ENCODE data around the gene SAMHD1. TPM values are rescaled to one million over a fixed set of nuclear protein-coding genes. Genes with fewer than 3 reads are reported as not detected.
"Not testable (repeated sequence)": the region's sequence is repeated elsewhere in the genome, so short reads cannot be mapped to it uniquely, and the experiment has no call there.

SAMHD1 gene
- total and polyA plus RNA-seq, 2 donors (not counting 1 experiment from before 2014, with no cell fraction given): 25.9 to 47.2 TPM

DNA sequence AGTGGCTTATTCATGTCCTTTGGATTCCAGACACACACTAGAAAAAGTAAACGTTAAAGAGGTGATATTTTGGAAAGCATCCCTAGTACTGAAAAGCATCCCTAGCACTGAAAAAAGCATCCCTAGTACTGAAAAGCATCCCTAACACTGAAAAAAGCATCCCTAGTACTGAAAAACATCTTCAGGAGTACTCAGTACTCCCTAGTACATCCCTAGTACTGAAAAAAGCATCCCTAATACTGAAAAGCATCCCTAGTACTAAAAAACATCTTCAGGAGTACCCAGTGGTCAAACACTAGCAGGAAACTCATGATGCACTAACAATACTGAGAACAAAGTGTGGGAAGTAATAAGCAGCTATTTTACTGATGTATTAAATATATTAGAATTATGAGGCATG, 45.6 kb upstream of the SAMHD1 start:
- H3K27ac ChIP-seq (ENCODE audit: insufficient read depth, low read length): no peak overlapping the region
- no peaks in the 10 kb centered on the region for H3K27me3 ChIP-seq (ENCODE audit: control insufficient read depth, insufficient read depth, low read length)
- no peaks in the 10 kb centered on the region for H3K79me2 ChIP-seq (ENCODE audit: control insufficient read depth, insufficient read depth, low read length)
- H3K9ac ChIP-seq (ENCODE audit: insufficient read depth, low read length): no peak overlapping the region
- no peak overlapping the region for H3K4me3 ChIP-seq (replicated peaks in 1 of 4; ENCODE audit: control extremely low read depth in 1 of 4, insufficient read depth in 1 of 4, low read depth in 3 of 4, low read length in 4 of 4)
- no peak overlapping the region for H2AFZ ChIP-seq (ENCODE audit: low read length)
- no peaks in the 10 kb centered on the region for H3K9me3 ChIP-seq (ENCODE audit: control insufficient read depth, insufficient read depth, low read depth, low read length)
- H4K20me1 ChIP-seq (ENCODE audit: control insufficient read depth, extremely low read depth, insufficient read depth, low read length): no peaks in the 10 kb centered on the region
- no peak overlapping the region for H3K4me2 ChIP-seq (ENCODE audit: extremely low read depth, insufficient read depth, low read length)
- H3K36me3 ChIP-seq (ENCODE audit: control insufficient read depth, insufficient read depth, low read length): no peaks in the 10 kb centered on the region
- TF ChIP-seq EZH2 (IDR thresholded peaks at IDR 0.05; ENCODE audit: low read length, missing control alignments): no peak
- TF ChIP-seq, protein P1, sequence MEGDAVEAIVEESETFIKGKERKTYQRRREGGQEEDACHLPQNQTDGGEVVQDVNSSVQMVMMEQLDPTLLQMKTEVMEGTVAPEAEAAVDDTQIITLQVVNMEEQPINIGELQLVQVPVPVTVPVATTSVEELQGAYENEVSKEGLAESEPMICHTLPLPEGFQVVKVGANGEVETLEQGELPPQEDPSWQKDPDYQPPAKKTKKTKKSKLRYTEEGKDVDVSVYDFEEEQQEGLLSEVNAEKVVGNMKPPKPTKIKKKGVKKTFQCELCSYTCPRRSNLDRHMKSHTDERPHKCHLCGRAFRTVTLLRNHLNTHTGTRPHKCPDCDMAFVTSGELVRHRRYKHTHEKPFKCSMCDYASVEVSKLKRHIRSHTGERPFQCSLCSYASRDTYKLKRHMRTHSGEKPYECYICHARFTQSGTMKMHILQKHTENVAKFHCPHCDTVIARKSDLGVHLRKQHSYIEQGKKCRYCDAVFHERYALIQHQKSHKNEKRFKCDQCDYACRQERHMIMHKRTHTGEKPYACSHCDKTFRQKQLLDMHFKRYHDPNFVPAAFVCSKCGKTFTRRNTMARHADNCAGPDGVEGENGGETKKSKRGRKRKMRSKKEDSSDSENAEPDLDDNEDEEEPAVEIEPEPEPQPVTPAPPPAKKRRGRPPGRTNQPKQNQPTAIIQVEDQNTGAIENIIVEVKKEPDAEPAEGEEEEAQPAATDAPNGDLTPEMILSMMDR (conservative IDR thresholded peaks at IDR 0.05 in 1 of 2, IDR thresholded peaks at IDR 0.05 in 1 of 2; ENCODE audit: low read depth in 1 of 2, low read length in 2 of 2): no peak
- H3K4me1 ChIP-seq (ENCODE audit: control insufficient read depth, extremely low read depth, insufficient read depth, low read length): no peaks in the 10 kb centered on the region
- DNase-seq (ENCODE audit: low read depth in 2 of 2): no peak

DNA sequence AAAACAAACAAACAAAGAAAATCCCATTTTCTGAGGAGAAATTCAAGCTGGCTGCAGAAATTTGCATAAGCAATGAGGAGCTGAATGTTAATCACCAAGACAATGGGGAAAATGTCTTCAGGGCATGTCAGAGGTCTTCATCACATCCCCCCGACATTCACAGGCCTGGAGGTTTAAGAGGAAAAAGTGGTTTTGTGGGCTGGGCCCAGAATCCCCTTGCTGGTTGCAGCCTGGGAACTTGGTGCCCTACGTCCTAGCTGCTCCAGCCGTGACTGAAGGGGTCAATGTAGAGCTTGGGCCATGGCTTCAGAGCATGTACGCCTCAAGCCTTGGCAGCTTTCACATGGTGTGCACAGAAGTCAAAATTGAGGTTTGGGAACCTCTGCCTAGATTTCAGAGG, 42.7 kb upstream of the SAMHD1 start:
- DNase-seq (ENCODE audit: low read depth in 2 of 2); H3K36me3 ChIP-seq (ENCODE audit: control insufficient read depth, insufficient read depth, low read length); H3K4me2 ChIP-seq (ENCODE audit: extremely low read depth, insufficient read depth, low read length); H3K9ac ChIP-seq (ENCODE audit: insufficient read depth, low read length); H3K9me3 ChIP-seq (ENCODE audit: control insufficient read depth, insufficient read depth, low read depth, low read length); H3K4me3 ChIP-seq (replicated peaks in 1 of 4; ENCODE audit: control extremely low read depth in 1 of 4, insufficient read depth in 1 of 4, low read depth in 3 of 4, low read length in 4 of 4); H2AFZ ChIP-seq (ENCODE audit: low read length); H3K27me3 ChIP-seq (ENCODE audit: control insufficient read depth, insufficient read depth, low read length); H3K27ac ChIP-seq (ENCODE audit: insufficient read depth, low read length); H3K4me1 ChIP-seq (ENCODE audit: control insufficient read depth, extremely low read depth, insufficient read depth, low read length); H3K79me2 ChIP-seq (ENCODE audit: control insufficient read depth, insufficient read depth, low read length); H4K20me1 ChIP-seq (ENCODE audit: control insufficient read depth, extremely low read depth, insufficient read depth, low read length): not testable (repeated sequence)

DNA sequence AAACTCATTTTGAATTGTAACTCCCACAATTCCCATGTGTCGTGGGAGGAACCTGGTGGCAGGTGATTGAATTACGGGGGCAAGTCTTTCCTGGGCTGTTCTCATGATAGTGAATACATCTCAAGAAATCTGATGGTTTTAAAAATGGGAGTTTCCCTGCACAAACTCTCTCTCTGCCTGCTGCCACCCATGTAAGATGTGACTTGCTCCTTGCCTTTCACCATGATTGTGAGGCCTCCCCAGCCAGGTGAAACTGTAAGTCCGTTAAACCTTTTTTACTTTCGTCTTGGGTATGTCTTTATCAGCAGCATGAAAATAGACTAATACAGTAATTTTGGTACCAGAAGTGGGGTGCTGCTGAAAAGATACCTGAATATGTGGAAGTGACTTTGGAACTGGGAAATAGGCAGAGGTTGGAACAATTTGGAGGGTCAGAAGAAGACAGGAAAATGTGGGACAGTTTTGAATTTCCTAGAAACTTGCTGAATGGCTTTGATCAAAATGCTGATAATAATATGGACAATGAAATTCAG, 41.4 kb upstream of the SAMHD1 start:
- Histone ChIP-seq H3K4me1 (ENCODE audit: control insufficient read depth, extremely low read depth, insufficient read depth, low read length) (no peaks in the 10 kb centered on the region), H2AFZ (ENCODE audit: low read length) (no peak overlapping the region), H3K9me3 (ENCODE audit: control insufficient read depth, insufficient read depth, low read depth, low read length) (no peaks in the 10 kb centered on the region), H3K4me3 (replicated peaks in 1 of 4; ENCODE audit: control extremely low read depth in 1 of 4, insufficient read depth in 1 of 4, low read depth in 3 of 4, low read length in 4 of 4) (no peak overlapping the region), H3K9ac (ENCODE audit: insufficient read depth, low read length) (no peak overlapping the region), H3K4me2 (ENCODE audit: extremely low read depth, insufficient read depth, low read length) (no peak overlapping the region), H4K20me1 (ENCODE audit: control insufficient read depth, extremely low read depth, insufficient read depth, low read length) (no peaks in the 10 kb centered on the region), H3K36me3 (ENCODE audit: control insufficient read depth, insufficient read depth, low read length) (no peaks in the 10 kb centered on the region), H3K79me2 (ENCODE audit: control insufficient read depth, insufficient read depth, low read length) (no peaks in the 10 kb centered on the region), H3K27ac (ENCODE audit: insufficient read depth, low read length) (no peak overlapping the region), H3K27me3 (ENCODE audit: control insufficient read depth, insufficient read depth, low read length) (no peaks in the 10 kb centered on the region)
- TF ChIP-seq EZH2 (IDR thresholded peaks at IDR 0.05; ENCODE audit: low read length, missing control alignments): no peak
- no peak for DNase-seq (ENCODE audit: low read depth in 2 of 2)

DNA sequence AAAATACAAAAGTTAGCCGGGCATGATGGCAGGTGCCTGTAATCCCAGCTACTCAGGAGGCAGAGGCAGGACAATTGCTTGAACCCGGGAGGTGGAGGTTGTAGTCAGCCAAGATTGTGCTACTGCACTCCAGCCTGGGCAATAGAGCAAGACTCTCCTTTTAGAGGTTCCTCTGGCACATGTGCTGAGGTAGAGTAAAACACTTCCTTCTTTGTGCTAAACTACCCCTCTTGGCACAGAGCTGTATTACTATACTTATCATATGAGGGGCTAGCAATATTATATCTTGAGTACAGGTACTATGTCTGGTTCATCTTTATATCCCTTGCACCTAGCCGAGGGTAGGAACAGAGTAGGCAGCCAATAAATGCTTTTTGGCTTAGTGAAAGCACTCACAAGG, 40.2 kb upstream of the SAMHD1 start:
- DNase-seq (ENCODE audit: low read depth in 2 of 2): no peak
- Histone ChIP-seq H3K4me1 (ENCODE audit: control insufficient read depth, extremely low read depth, insufficient read depth, low read length) (no peaks in the 10 kb centered on the region), H3K9me3 (ENCODE audit: control insufficient read depth, insufficient read depth, low read depth, low read length) (no peaks in the 10 kb centered on the region), H2AFZ (ENCODE audit: low read length) (no peak overlapping the region), H4K20me1 (ENCODE audit: control insufficient read depth, extremely low read depth, insufficient read depth, low read length) (no peaks in the 10 kb centered on the region), H3K79me2 (ENCODE audit: control insufficient read depth, insufficient read depth, low read length) (no peaks in the 10 kb centered on the region), H3K27ac (ENCODE audit: insufficient read depth, low read length) (no peak overlapping the region), H3K9ac (ENCODE audit: insufficient read depth, low read length) (no peak overlapping the region), H3K4me3 (replicated peaks in 1 of 4; ENCODE audit: control extremely low read depth in 1 of 4, insufficient read depth in 1 of 4, low read depth in 3 of 4, low read length in 4 of 4) (no peak overlapping the region), H3K36me3 (ENCODE audit: control insufficient read depth, insufficient read depth, low read length) (no peaks in the 10 kb centered on the region), H3K4me2 (ENCODE audit: extremely low read depth, insufficient read depth, low read length) (no peak overlapping the region), H3K27me3 (ENCODE audit: control insufficient read depth, insufficient read depth, low read length) (no peaks in the 10 kb centered on the region)
- TF ChIP-seq EZH2 (IDR thresholded peaks at IDR 0.05; ENCODE audit: low read length, missing control alignments): no peak
- TF ChIP-seq, protein P1 (conservative IDR thresholded peaks at IDR 0.05 in 1 of 2, IDR thresholded peaks at IDR 0.05 in 1 of 2; ENCODE audit: low read depth in 1 of 2, low read length in 2 of 2): no peak

Measured in fibroblast of lung (primary cell).